ENCODE results near the gene NUP42. TPM values are rescaled to one million over a fixed set of nuclear protein-coding genes. Genes with fewer than 3 reads are reported as not detected.

Gene NUP42
- total RNA-seq, 1 experiment from 2014 or later = 36.5 TPM

DNA sequence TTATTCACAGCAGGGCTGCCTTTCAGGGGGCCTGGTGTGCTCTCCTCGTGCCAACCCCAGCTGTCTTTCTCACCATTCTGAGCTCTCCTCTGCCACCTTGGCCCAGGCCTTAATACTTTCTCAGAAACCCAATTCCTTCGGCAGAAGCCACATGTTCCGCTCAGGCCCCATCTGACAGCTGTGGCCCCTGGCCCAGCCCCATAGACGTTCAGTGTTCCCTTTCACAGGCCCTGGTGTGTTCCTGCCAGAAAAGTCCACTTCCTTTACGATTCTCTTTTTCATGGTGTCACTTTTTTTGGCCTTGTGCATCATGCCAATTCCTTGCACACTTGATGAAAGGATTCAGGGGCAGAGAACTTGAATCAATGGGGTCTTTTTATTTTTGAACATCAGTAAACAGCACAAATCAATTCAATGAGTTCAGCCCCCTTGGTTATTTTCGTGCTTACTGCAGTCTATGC lies 48.8 kb downstream of the NUP42 start:
- no peak overlapping the region for H4K5ac ChIP-seq (ENCODE audit: insufficient read length, low read depth, low read length)
- H2BK20ac ChIP-seq (ENCODE audit: low read depth, low read length, poor library complexity, severe bottlenecking) = no peak overlapping the region
- no peak overlapping the region for H2BK5ac ChIP-seq (ENCODE audit: insufficient read length, low read length)
- no peaks in the 10 kb centered on the region for H3K23me2 ChIP-seq (ENCODE audit: insufficient read length, low read depth, low read length, poor library complexity, severe bottlenecking)
- H3K4me2 ChIP-seq (ENCODE audit: insufficient read depth, insufficient read length, low read length) = no peak overlapping the region
- H3K14ac ChIP-seq (ENCODE audit: insufficient read depth, low read length) = no peak overlapping the region
- no peak overlapping the region for H3K56ac ChIP-seq (ENCODE audit: insufficient read length, low read depth, low read length)
- H3K4ac ChIP-seq (ENCODE audit: low read depth, low read length) = no peak overlapping the region
- H3K9me3 ChIP-seq (ENCODE audit: control insufficient read depth, low read depth, low read length) = no peaks in the 10 kb centered on the region
- H3K18ac ChIP-seq (ENCODE audit: insufficient read length, low read depth, low read length) = no peak overlapping the region
- H3K4me1 ChIP-seq (ENCODE audit: insufficient read depth, low read length) = no peaks in the 10 kb centered on the region
- H3T11ph ChIP-seq (ENCODE audit: low read length) = no peak overlapping the region
- H2BK120ac ChIP-seq (ENCODE audit: low read depth, low read length, poor library complexity, severe bottlenecking) = no peak overlapping the region
- no peak overlapping the region for H4K91ac ChIP-seq (ENCODE audit: insufficient read length, low read depth, low read length)
- no peaks in the 10 kb centered on the region for H4K20me1 ChIP-seq (ENCODE audit: control insufficient read depth, insufficient read depth, insufficient read length)
- WGBS (ENCODE audit: extremely low coverage, insufficient read length, low lambda C conversion rate) = no CpG with 5 or more reads among the region's 6 CpGs
- Mint-ChIP-seq H3K27me3 (ENCODE audit: low read depth) (no peaks in the 10 kb centered on the region; the same call in 1 of the 2 replicates), H3K36me3 (ENCODE audit: insufficient read depth in 1 of 3, low read depth in 3 of 3) (peaks cover 0 to 4% (median 3%) of the 10 kb centered on the region in 3 experiments; a peak in 2 of 7 replicates), H3K9me3 (peaks cover 0 to 2% of the 10 kb centered on the region in 2 experiments; a peak in 2 of 5 replicates), H3K4me3 (no peak overlapping the region), H3K27ac (no peak overlapping the region; a peak in 2 of 7 replicates), H3K4me1 (peaks cover 4 to 7% of the 10 kb centered on the region in 2 experiments; a peak in 2 of 4 replicates)
- no peak overlapping the region for H2AK5ac ChIP-seq (ENCODE audit: insufficient read length, low read length)
- TF ChIP-seq, protein P1, sequence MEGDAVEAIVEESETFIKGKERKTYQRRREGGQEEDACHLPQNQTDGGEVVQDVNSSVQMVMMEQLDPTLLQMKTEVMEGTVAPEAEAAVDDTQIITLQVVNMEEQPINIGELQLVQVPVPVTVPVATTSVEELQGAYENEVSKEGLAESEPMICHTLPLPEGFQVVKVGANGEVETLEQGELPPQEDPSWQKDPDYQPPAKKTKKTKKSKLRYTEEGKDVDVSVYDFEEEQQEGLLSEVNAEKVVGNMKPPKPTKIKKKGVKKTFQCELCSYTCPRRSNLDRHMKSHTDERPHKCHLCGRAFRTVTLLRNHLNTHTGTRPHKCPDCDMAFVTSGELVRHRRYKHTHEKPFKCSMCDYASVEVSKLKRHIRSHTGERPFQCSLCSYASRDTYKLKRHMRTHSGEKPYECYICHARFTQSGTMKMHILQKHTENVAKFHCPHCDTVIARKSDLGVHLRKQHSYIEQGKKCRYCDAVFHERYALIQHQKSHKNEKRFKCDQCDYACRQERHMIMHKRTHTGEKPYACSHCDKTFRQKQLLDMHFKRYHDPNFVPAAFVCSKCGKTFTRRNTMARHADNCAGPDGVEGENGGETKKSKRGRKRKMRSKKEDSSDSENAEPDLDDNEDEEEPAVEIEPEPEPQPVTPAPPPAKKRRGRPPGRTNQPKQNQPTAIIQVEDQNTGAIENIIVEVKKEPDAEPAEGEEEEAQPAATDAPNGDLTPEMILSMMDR (conservative IDR thresholded peaks at IDR 0.05) = no peak
- H3K79me2 ChIP-seq (ENCODE audit: insufficient read depth, low read length) = no peaks in the 10 kb centered on the region
- no peak overlapping the region for H3K27ac ChIP-seq (ENCODE audit: insufficient read length, low read depth, low read length)
- H3K79me1 ChIP-seq (ENCODE audit: insufficient read depth, low read depth, low read length, poor library complexity, severe bottlenecking) = no peaks in the 10 kb centered on the region
- no peak for DNase-seq
- H2AFZ ChIP-seq (ENCODE audit: low read length) = no peak overlapping the region
- no peak overlapping the region for H3K23ac ChIP-seq (ENCODE audit: insufficient read length, low read depth, low read length)
- no peaks in the 10 kb centered on the region for H3K27me3 ChIP-seq (ENCODE audit: insufficient read depth, low read length)
- no peak overlapping the region for H2BK15ac ChIP-seq (ENCODE audit: low read depth, low read length)
- no peak overlapping the region for H3K9ac ChIP-seq (ENCODE audit: extremely low read depth, insufficient read length, low read length)
- H2BK12ac ChIP-seq (ENCODE audit: insufficient read length, low read depth, low read length) = no peak overlapping the region
- no peak overlapping the region for H4K8ac ChIP-seq (replicated peaks; ENCODE audit: insufficient read length, low read depth, low read length)
